Heart right ventricle (tissue), 16 donors: Measurements from ENCODE around the gene SCP2D1. TPM values are rescaled to one million over a fixed set of nuclear protein-coding genes. Genes with fewer than 3 reads are reported as not detected.

Source experiments
- ATAC-seq, 8 donors: fragments of 200-7000 bp; cut with Tn5 transposase; one replicate each; pipeline ENCODE4 v1.9.1; 2020; ENCODE audit warnings: mild to moderate bottlenecking in 8 of 8, moderate library complexity in 8 of 8, moderate number of reproducible peaks in 1 of 8
- DNase-seq, 2 donors: peaks; one replicate each; pipeline ENCODE4 v3.0.0-alpha.2; 2020
- H3K27ac ChIP-seq, 10 donors: fragments of 200-600 bp; sonication (generic) in 2 of 10; one replicate each; pipeline versions ENCODE4 v1.5.0 to v1.8.0; 2020 to 2022; ENCODE audit warnings: mild to moderate bottlenecking in 3 of 10
- H3K27me3 ChIP-seq, 7 donors: fragments of 200-600 bp; one replicate each; pipeline ENCODE4 v1.8.0; 2021 to 2022; ENCODE audit warnings: mild to moderate bottlenecking in 2 of 7
- H3K36me3 ChIP-seq, 9 donors: fragments of 200-600 bp; sonication (generic) in 1 of 9; one replicate each; pipeline versions ENCODE4 v1.5.0 to v1.8.0; 2020 to 2022; ENCODE audit warnings: mild to moderate bottlenecking in 2 of 9
- H3K4me1 ChIP-seq, 9 donors: fragments of 200-600 bp; sonication (generic) in 1 of 9; one replicate each; pipeline versions ENCODE4 v1.5.0 to v1.8.0; 2020 to 2022; ENCODE audit warnings: mild to moderate bottlenecking in 4 of 9
- H3K4me3 ChIP-seq, 10 donors: fragments of 200-600 bp; sonication (generic) in 2 of 10; one replicate each; pipeline versions ENCODE4 v1.5.0 to v1.8.0; 2020 to 2022; ENCODE audit warnings: mild to moderate bottlenecking in 7 of 10, moderate library complexity in 2 of 10
- H3K9me3 ChIP-seq, 11 donors: fragments of 200-600 bp in 10 of 11; sonication (generic) in 2 of 11; one replicate each; pipeline versions ENCODE4 v1.5.0 to v1.8.0; 2013 to 2022; ENCODE audit warnings: mild to moderate bottlenecking in 2 of 11, control low read depth in 1 of 11, moderate library complexity in 1 of 11
- WGBS, 2 donors: extraction: QIAGEN DNeasy Blood & Tissue Kit; methylation state at CpG; one replicate each; pipeline ENCODE4 v1.1.7; 2013; ENCODE audit warnings: inconsistent platforms in 1 of 2; 5-methylcytosine and 5-hydroxymethylcytosine counted together
- intact Hi-C, 10 donors: fragments of 100-400 bp; cut with DNase I; formaldehyde crosslinking; loops; one replicate each; pipeline versions ENCODE4 v1.11.1 to v1.14.2; 2022
- polyA plus RNA-seq, 2 donors: library from polyadenylated mRNA; stranded (reverse); fragments of 200-250 nt; gene quantifications; one replicate each; pipeline ENCODE4 v1.2.3, GENCODE V29; 2013
- total RNA-seq, 10 donors: library from RNA; stranded (reverse); fragmentation: NEBNext Ultra II Directional in 3 of 10; extraction: Animal tissue kit (Norgen Biotek cat#: 25700) in 3 of 10; gene quantifications; one replicate each; pipeline versions ENCODE4 v1.2.1 to v1.2.4, GENCODE V29; 2021 to 2023
- TF ChIP-seq, protein P1 (sequence below), 9 donors: fragments of 200-600 bp; sonication (generic) in 2 of 9; IDR thresholded peaks; one replicate each; pipeline versions ENCODE4 v1.5.0 to v1.8.0; 2021 to 2022; ENCODE audit warnings: antibody characterized with exemption in 9 of 9, mild to moderate bottlenecking in 5 of 9, moderate library complexity in 1 of 9
- donor health status: Arrhythmogenic right ventricular cardiomyopathy.
- donor health status: ischemic (EF 13 %, LVEDD 7.1; RV severe dilation, severe dysfunction).
- donor health status: healthy with polysubstance abuse.
- donor health status: DM: no; HTN: yes; CAD: no.
- donor health status: DM: no; HTN: no; CAD: no.
- donor health status: ischemic (EF 25% LVEDD 6.9; RV normal size, moderate dysfunction).
- donor health status: ischemic (EF 25% LVEDD 5.7; RV mildly dilated, moderate dysfunction).
- donor health status: healthy.
- donor health status: DM: yes; HTN: yes; CAD: no.
- donor health status: Ischemic cardiomyopathy.
- donor health status: ischemic (EF 35%, LVEDD 5.7; RV mildly dilated, moderate dysfunction).
- donor health status: nonischemic (EF 11% LVEDD 7.7; RV severe dilation, severe dysfunction).
- donor health status: DM: yes; HTN: yes; CAD: no.
- donor health status: PGD.
- donor health status: ischemic (EF 29% LVEDD 5.4; RV normal size, mild dysfunction).
- donor health status: nonischemic (EF 23%, LVEDD 6.1; RV moderate dilation, normal function).

Gene SCP2D1
- total and polyA plus RNA-seq, 12 donors = 0.45 TPM; not detected in 11

DNA sequence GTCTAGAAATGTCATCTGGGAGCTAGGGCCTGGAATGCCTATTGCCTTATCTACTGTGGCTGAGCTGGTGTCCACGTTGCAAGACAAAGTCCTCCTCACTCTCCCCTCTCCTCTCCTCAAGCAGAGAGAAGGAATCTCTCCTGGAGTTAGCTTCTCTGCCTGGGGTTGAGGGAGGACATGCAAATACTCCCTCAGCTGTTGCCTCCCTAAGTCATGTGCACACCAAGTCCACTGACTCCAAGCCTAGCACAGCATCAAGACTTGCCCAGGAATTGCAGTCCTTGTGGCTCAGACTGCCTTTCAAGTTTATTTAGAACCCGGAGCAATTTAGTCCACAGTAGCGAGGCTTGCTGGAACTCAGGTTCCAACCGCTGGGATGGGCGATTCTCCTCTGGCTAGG, 38.0 kb upstream of the SCP2D1 start:
- Histone ChIP-seq H3K4me3 (no peak overlapping the region), H3K36me3 (no peaks in the 10 kb centered on the region), H3K27me3 (no peaks in the 10 kb centered on the region), H3K9me3 (no peaks in the 10 kb centered on the region), H3K27ac (no peak overlapping the region), H3K4me1 (no peaks in the 10 kb centered on the region)
- 84 to 87% methylated on average over 5 of the region's 5 CpGs for WGBS, 2 donors
- DNase-seq (no peak), ATAC-seq (no peak)
- TF ChIP-seq, protein P1, sequence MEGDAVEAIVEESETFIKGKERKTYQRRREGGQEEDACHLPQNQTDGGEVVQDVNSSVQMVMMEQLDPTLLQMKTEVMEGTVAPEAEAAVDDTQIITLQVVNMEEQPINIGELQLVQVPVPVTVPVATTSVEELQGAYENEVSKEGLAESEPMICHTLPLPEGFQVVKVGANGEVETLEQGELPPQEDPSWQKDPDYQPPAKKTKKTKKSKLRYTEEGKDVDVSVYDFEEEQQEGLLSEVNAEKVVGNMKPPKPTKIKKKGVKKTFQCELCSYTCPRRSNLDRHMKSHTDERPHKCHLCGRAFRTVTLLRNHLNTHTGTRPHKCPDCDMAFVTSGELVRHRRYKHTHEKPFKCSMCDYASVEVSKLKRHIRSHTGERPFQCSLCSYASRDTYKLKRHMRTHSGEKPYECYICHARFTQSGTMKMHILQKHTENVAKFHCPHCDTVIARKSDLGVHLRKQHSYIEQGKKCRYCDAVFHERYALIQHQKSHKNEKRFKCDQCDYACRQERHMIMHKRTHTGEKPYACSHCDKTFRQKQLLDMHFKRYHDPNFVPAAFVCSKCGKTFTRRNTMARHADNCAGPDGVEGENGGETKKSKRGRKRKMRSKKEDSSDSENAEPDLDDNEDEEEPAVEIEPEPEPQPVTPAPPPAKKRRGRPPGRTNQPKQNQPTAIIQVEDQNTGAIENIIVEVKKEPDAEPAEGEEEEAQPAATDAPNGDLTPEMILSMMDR (IDR thresholded peaks at IDR 0.05) = no peak
- intact Hi-C loops = no loop called here

DNA sequence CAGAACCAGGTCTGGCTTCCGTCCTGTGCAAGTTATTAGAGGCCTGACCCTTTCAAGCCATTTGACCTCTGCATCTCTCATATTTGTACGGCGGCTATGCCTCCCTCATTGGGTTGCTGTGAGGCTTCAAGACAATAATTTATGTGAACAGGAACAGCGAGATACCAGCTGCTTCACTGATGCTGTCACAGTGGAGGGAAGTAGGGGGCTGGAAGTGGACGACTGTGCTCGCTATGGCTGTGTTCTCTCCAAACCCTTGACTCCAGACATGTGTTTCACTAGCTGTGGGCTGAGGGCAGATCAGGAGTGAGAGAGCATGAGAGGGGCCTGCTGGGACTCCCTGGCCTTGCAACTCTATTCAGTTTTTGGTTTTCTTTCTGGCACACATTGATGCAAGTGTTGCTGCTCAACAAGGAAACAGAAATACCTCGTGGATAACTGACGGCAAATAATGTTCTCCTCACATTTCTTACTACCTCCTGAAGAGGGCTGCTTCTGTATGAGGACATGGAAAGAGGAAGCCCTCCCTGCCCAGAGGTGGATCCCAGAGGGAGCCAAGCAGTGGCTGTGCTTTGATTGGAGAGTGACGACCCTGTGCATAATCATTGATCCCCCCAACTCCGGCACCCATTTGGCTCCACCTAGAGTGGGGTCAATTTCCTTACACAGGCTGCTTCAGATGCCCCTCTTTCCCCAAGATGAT, 34.7 kb upstream of the SCP2D1 start:
- DNase-seq = no peak
- Histone ChIP-seq H3K36me3 (no peaks in the 10 kb centered on the region), H3K4me3 (no peak overlapping the region), H3K9me3 (no peaks in the 10 kb centered on the region), H3K27me3 (no peaks in the 10 kb centered on the region), H3K4me1 (no peaks in the 10 kb centered on the region), H3K27ac (no peak overlapping the region)
- WGBS, 2 donors = 59 to 70% methylated on average over 10 of the region's 10 CpGs
- TF ChIP-seq, protein P1 (IDR thresholded peaks at IDR 0.05) = no peak
- intact Hi-C loops = no loop called here
- ATAC-seq = no peak

DNA sequence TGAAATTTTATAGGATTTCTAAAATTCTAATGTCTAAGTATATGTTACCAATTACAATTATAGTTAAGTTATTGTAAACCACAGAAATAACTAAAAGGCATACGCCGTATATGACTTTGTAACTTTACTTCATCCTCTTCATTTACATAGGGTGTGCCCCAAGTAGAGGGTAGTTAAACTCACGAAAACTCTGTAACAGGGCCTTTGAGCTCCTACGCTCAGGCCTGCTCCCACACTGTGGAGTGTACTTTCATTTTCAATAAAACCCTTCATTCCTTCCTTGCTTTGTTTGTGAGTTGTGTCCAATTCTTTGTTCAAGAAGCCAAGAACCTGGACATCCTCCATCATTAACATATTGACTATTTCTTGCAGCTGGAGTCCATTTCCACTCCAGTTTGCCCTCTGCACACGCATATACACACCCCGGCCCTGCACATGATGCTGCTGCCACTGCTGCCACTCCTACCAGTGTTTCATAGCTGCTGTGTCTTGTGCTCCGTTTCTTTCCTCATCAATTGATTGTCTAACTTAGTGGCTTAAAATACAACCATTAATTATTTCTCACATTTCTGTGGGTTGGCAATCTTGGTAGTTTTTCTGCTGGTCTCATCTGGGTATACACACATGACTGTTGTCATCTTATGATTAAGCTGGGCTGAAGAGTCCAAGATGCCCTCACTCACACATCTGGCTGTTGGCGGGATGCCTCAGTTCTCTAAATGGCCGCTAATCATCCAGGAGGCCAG, 33.0 kb upstream of the SCP2D1 start:
- Histone ChIP-seq H3K27ac (no peak overlapping the region), H3K9me3 (no peaks in the 10 kb centered on the region), H3K4me3 (no peak overlapping the region), H3K4me1 (no peaks in the 10 kb centered on the region), H3K36me3 (no peaks in the 10 kb centered on the region), H3K27me3 (no peaks in the 10 kb centered on the region)
- 86 to 92% methylated on average over 9 of the region's 9 CpGs for WGBS, 2 donors
- intact Hi-C loops = no loop called here
- TF ChIP-seq, protein P1 (IDR thresholded peaks at IDR 0.05) = no peak
- ATAC-seq = no peak
- DNase-seq = no peak

DNA sequence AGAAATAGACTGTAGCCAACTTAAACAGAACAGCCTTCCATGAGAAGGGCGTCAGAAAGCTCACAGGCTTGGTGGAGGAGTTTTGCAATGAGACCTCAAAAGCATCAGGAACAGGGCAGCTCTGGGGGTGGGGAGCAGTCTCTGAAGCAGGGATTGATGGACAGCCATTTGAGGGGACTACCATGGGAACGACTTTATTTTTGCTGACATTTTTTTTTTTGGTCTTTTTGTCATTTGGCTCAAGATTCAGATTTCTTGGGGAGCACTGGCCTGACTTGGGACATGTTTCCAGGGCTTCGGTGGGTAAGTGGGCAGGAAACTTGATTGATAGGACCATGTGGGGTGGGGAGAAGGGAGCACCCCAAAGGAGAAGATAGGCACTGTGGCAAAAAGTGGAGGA, 32.1 kb upstream of the SCP2D1 start:
- no peaks in the 10 kb centered on the region for H3K9me3 ChIP-seq
- H3K4me1 ChIP-seq = no peaks in the 10 kb centered on the region
- intact Hi-C loops = no loop called here
- H3K36me3 ChIP-seq = no peaks in the 10 kb centered on the region
- no peaks in the 10 kb centered on the region for H3K27me3 ChIP-seq
- TF ChIP-seq, protein P1 (IDR thresholded peaks at IDR 0.05) = no peak
- no peak overlapping the region for H3K4me3 ChIP-seq
- DNase-seq (no peak), ATAC-seq (no peak)
- H3K27ac ChIP-seq = no peak overlapping the region
- 73 to 78% methylated on average over 3 of the region's 3 CpGs for WGBS, 2 donors
